Right lobe of liver (tissue), 4 donors: Measurements from ENCODE around the gene ADD2.

Experiments
- CTCF ChIP-seq, 4 donors: fragments of 200-600 bp in 3 of 4; fragments of 450-650 bp in 1 of 4; IDR thresholded peaks; one replicate each; pipeline versions ENCODE4 v1.5.1 to v1.8.0; 2016 to 2022; ENCODE audit warnings: antibody characterized with exemption in 4 of 4, mild to moderate bottlenecking in 2 of 4
- POLR2A ChIP-seq: fragments of 450-650 bp; IDR thresholded peaks from one replicate; pipeline ENCODE4 v1.6.1; 2017; ENCODE audit warnings: antibody characterized with exemption, mild to moderate bottlenecking
- donor health status: DM: no; HTN: no; CAD: no.
- donor health status: DM: no; HTN: no; CAD: no.
- donor health status: DM: no; HTN: yes; CAD: no.

- TF ChIP-seq CTCF (IDR thresholded peaks at IDR 0.05), result no peak
- TF ChIP-seq POLR2A, result no peak
Observed at GRCh38 chr2:70733646-70734180, 34.3 kb downstream of the ADD2 start.
